HG03575 (cell line): ENCODE data around the gene SIAH2.
A peak's percentile ranks its signal among the peaks of the same experiment; 100 is the strongest.

ENCODE experiments used
- ATAC-seq: cut with Tn5 transposase; IDR thresholded peaks from one replicate; pipeline ENCODE4 v1.9.1; 2021; ENCODE audit not compliant: unreplicated experiment, insufficient number of reproducible peaks, low FRiP score; ENCODE audit errors: extremely low read depth

The SIAH2 gene

GRCh38 chr3:150738688-150739087, 24.3 kb downstream of the SIAH2 start:
- no peak for ATAC-seq

DNA sequence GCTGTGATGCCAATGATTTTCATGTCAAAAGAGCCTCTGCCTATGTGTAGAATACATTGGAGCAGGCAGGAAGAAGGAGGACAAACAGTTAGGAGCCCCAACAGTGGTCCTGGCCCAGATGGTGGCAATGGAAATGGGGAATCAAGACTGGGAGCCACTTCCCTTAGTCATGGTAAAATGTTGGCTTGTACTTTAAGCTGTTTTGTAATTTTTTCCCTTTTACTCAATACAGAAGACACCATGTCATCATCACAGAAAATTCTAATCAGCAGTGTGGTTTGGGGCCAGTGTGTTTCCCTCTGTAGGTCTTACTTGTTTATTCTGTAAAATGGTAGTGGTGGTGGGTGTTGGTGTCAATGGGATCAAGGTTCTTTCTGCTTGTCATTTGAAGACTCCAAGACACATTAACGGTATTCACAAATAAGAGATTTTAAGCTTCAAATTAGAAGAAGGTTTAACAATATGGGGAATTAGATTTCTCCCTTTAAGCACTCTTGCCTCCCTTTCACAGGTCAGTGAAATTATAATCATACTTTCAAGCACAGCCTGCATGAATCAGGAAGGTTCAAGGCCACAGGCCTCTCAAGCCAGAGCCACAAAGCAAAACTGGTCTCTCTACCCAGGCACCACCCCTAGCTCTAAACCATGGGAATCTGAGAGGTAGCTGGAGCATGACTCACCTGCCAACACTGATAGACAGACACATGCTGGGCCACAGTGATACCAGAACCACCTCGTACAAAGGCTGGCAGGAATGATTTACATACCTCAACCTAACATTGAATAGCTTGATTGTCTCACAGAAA, 24.9 kb downstream of the SIAH2 start:
- no peak for ATAC-seq

- ATAC-seq = no peak
These were observed 25.8 kb downstream of the SIAH2 start for GRCh38 chr3:150736903-150737832.

GRCh38 chr3:150736316-150736719, 26.7 kb downstream of the SIAH2 start:
- no peak for ATAC-seq

GRCh38 chr3:150734795-150735119, 28.2 kb downstream of the SIAH2 start:
- ATAC-seq = no peak

GRCh38 chr3:150733936-150734794, 28.8 kb downstream of the SIAH2 start:
- no peak for ATAC-seq

DNA sequence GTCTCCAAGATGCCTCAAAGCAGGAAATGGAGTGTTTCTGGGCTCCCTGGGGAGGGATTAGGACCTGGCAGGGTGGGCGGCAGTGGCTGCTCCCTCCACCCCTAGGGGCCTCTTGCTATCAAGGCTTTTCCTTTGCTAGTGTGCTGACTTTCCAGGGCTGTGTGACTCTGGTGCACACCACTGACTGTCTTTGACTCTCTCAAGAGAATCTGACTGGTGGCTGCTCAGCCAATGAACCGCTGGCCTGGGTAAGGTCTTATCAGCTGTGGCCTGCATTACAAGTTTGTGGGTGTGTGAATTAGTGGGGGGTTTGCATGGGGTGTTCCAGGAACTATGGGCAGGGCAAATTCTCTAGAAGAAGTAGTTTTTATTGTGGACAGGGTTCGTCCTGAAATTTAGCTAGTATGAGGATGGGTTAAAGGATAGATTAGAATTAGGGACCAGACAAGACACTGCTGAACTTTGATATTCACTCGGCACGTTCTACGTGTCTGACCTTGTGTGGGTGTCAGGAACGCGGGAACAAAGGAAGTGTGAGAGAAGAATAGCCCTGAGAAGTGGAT, 29.5 kb downstream of the SIAH2 start:
- no peak for ATAC-seq

DNA sequence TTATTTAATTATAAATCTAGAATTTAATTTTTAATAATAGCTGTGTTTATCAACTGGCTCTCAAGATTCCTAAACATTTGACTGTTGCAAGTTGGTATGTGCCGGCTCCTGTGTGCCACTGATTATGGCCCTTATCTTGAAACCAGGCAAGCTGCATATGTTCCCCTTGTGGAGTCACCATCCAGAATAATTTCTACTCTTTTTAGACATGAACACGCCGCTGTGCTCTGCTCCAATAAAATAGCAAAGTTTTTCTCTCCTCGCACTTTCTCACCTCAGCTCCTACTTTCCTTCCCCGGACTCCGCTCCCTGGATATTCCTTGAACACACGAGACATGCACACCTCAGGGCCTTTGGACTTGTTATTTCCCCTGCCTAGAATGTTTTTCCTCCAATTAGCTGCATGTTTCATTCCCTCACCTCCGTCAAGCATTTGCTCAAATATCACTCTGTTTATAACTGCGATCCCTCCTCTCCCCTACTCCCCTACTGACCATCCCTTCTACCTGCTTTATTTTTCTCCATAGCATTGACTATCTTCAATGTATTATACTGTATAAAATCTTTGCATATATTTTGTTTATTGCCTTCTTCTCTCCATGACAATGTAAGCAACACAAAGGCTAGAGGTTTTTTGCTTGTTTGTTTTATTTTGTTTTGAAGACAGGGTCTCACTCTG, 33.1 kb downstream of the SIAH2 start:
- ATAC-seq = no peak

DNA sequence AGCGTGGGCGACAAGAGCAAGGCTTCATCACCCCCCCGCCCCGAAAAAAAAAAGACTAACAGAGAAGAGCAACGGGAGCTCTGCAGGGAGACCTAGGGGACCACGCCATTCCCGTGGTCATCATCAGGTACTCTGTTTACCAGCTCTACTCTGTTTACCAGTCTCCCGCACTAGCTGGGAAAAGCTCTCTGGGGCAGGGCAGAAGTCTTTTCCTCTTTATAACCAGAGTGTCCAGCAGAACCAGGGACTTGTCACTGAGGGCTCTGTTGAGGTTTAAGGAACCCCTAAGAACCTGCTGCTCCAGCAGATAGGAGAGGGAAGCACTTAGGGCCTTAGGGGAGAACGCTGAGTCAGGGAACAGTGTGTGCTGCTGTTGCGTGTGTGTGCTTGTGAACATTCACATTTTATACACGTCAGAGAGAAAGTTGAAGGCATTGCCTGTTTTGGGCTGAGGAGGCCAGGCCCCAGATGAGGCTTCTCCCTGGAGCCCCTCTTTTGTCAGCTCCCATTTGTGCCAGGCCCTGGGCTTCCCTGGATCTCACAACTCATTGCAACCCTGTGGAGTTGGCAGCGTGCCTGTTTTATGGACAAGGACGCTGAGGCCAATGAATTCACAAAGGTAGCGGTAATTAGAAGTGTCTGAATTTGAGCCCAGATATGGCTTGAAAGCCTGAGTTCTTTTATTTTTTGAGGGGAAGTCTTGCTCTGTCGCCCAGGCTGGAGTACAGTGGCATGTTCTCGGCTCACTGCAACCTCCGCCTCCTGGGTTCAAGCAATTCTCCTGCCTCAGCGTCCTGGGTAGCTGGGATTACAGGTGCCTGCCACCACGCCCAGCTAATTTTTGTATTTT, 35.1 kb downstream of the SIAH2 start:
- ATAC-seq = no peak

- ATAC-seq = no peak
These were observed 37.4 kb downstream of the SIAH2 start for GRCh38 chr3:150725548-150725947.

DNA sequence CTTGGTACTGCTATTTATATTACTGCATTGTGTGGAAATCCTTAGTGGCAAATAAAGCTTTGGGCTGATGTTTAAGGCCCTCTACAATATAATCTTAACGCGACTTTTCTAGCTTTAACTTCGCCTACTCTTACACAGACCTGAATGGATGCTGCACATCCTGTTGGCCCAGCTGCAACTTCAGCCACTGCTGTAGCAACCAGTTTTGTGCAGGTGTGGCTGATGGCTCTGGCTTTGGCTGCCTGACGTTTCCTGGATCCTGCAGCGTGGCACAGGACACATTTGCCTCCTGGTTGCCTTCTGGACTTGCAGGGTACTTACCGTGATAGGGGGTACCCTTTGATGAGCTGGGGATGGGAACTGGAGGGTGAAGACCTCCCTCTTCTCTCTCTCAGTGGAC, 39.0 kb downstream of the SIAH2 start:
- no peak for ATAC-seq

DNA sequence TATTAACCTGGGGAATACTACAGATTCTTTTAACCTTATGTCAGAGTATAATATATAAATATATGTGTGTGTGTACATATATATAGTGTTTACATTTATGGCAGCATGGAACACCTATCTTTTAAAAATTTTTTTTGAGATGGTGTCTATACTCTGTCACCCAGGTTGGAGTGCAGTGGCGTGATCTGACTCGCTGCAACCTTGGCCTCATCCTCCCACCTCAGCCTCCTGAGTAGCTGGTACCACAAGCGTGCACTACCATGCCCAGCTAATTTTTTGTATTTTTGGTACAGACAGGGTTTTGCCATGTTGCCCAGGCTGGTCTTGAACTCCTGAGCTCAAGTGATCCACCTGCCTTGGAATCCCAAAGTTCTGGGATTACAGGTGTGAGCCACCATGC, 40.7 kb downstream of the SIAH2 start:
- ATAC-seq = no peak

DNA sequence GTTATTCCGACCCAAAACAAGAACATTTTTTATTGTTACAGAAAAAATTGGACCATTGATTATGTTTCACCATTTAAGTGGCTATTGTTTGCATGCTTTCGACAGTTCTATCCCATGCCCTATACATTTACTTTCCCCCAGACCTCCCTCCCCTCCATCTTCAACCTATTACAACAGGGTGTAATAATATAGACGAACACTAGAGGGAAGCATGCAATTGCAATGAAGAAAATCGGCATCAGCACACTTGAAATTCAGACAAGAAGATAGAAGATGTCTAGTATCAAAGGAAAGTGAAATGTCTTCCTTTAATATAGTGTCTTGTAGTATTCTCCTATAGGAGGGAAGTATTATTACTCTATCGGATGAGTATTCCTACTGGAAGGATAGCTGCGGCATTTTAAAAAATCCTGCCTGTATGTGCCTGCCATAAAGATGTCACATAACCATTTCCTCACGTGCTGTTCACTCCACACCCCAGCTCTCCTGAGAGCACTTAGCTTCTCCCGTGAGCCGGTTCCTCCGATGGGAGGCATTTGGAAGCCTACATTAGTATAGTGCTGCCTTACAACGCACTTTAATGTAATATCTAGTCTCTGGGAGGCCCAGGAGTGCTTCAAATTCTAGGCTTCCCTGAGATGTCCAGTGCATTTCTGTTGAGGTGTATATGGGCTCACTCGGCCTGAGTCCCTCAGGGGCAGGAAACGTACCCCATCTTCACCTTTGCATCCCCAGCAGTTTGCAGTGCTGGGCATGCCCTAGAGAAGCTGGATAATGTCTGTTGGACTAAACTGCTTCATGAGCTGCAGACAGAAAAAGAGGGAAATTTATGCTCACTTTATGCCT, 41.5 kb downstream of the SIAH2 start:
- no peak for ATAC-seq

DNA sequence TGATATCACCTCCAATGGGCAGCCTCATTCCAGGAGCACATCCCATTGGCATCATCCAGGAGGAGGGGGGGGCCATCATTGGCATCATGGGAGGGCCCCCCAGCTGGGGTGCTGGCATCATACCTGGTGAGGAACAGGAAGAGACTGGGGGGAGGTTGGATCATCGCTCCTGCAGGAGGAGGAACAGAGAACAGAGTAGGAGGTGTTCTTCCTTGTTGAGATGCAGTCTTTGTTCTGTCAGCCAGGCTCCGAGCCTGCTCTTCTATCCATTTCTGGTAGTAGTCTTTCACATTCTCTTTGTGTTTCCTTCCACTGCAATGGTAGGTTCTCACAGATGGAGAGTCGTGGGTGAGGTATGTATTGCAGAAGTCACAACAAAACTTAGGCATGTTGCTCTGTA, 42.5 kb downstream of the SIAH2 start:
- no peak for ATAC-seq

DNA sequence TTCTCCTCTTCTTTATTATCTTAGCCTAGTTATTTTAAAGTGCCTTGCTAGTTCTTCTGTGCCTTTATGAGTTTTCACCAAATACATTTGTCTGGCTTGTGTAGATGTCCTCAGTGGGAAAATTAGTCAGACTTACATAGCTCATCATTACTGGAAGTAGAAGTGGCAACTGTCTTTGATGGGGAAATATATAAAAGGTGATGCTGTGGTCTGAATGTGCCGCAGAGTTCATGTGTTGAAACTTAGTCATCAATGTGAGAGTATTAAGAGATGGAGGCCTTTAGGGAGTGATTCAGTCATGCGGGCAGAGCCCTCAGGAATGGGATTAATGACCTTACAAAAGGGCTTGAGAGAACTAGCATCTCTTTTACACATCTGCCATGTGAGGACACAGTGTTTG, 52.9 kb downstream of the SIAH2 start:
- ATAC-seq = no peak

DNA sequence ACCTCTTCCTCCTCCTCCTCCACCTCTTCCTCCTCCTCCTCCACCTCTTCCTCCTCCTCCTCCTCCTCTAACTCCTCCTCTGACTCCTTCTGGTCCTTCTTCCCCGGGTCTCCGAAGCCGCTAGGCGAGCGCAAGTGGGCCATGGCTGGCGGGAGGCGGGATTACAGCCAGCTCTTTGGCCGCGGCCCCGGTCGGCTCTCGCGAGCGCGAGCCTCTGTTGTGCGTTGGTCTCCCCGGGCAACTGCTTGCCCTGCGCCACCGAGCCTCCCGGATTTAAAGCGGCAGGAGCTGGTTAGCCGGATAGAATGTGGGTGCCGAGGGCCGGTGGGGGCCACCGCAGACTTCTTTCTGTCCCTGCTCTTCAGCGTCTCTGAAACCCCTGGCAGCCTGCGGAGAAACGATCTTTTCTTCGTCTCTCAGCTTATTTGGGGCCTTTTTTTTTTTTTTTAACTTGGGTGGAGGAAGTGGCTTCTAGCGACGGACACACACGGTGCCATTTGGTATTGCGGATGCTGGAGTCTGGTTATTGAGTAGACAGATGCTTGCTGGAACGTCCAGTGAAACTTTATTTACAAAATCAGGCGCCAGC, 59.1 kb downstream of the SIAH2 start, which contains the start of gene ERICH6:
Gene ERICH6, minus strand, starts transcription at position 165 of the 589 bp plus-strand sequence. Its CDS starts 22 bp downstream, at position 143.
- ATAC-seq = peak; percentile 78
